Neural cell (in vitro differentiated cells): ENCODE results near the gene DNAJC27.

ENCODE experiments used
- CTCF ChIP-seq: fragments of 450-650 bp; IDR thresholded peaks from 2 replicates; pipeline ENCODE4 v1.5.1; 2014; ENCODE audit warnings: antibody characterized with exemption, mild to moderate bottlenecking, moderate library complexity; ENCODE audit not compliant: poor library complexity, severe bottlenecking
- EZH2 ChIP-seq: fragments of 200-600, 300-800 bp; shearing (Covaris generic), sonication (generic); IDR thresholded peaks from 2 replicates; pipeline ENCODE4 v1.6.1; 2014; ENCODE audit warnings: antibody characterized with exemption, low read length, borderline replicate concordance, mild to moderate bottlenecking; ENCODE audit not compliant: insufficient read depth, poor library complexity, severe bottlenecking
- RAD21 ChIP-seq: fragments of 450-650 bp; conservative IDR thresholded peaks from 2 replicates; pipeline ENCODE4 v1.6.1; 2014; ENCODE audit warnings: antibody characterized with exemption, mild to moderate bottlenecking, moderate library complexity
- REST ChIP-seq: IDR thresholded peaks from 2 replicates; pipeline ENCODE4 v1.6.1; 2012; ENCODE audit warnings: borderline replicate concordance
- SMC3 ChIP-seq: fragments of 450-650 bp; conservative IDR thresholded peaks from 2 replicates; pipeline ENCODE4 v1.6.1; 2014; ENCODE audit warnings: antibody characterized with exemption, mild to moderate bottlenecking, moderate library complexity; ENCODE audit not compliant: poor library complexity

- TF ChIP-seq CTCF: no peak
- no peak for TF ChIP-seq EZH2
- TF ChIP-seq RAD21: no peak
- no peak for TF ChIP-seq REST
- no peak for TF ChIP-seq SMC3
Observed at GRCh38 chr2:24970483-24971285, 1.1 kb downstream of the DNAJC27 start.
